Naive thymus-derived CD4-positive, alpha-beta T cell (primary cell): ENCODE data around the gene NAPG. TPM values are rescaled to one million over a fixed set of nuclear protein-coding genes. Genes with fewer than 3 reads are reported as not detected.

Experiments
- ATAC-seq: fragments of 150-1000 bp; cut with Tn5 transposase; 2 replicates; pipeline ENCODE4 v1.10.0; 2021; ENCODE audit warnings: mild to moderate bottlenecking, moderate library complexity
- CTCF ChIA-PET: fragments of 350-600 bp; sonication (Branson Sonifier 250); formaldehyde crosslinking; loops from one replicate; lab custom pipeline; 2021; ENCODE audit warnings: antibody characterized with exemption; lab: Charles Lee
- POLR2A ChIA-PET: fragments of 350-600 bp; sonication (Branson Sonifier 250); formaldehyde crosslinking; loops from one replicate; lab custom pipeline; 2021; ENCODE audit warnings: antibody characterized with exemption, inconsistent platforms; lab: Charles Lee
- DNase-seq, 9 donors: peaks; one replicate each; pipeline versions ENCODE4 v3.0.0 to v3.0.0-alpha.2; 2020 to 2022; ENCODE audit warnings: mixed read lengths in 1 of 9
- H3K27ac ChIP-seq: one replicate; pipeline ENCODE4 v1.7.0; 2013; ENCODE audit warnings: mild to moderate bottlenecking, low read depth, low read length, moderate library complexity
- H3K27me3 ChIP-seq, 2 donors: one replicate each; pipeline ENCODE4 v1.7.0; 2013; ENCODE audit warnings: low read length in 2 of 2, mild to moderate bottlenecking in 2 of 2, moderate library complexity in 2 of 2; ENCODE audit not compliant: control insufficient read depth in 2 of 2, insufficient read depth in 2 of 2
- H3K36me3 ChIP-seq, 3 experiments: 1 replicate in 2 of 3; 2 replicates in 1 of 3; pipeline ENCODE4 v1.7.0; 2013; ENCODE audit warnings: low read length in 3 of 3, mild to moderate bottlenecking in 3 of 3, moderate library complexity in 1 of 3; ENCODE audit not compliant: insufficient read depth in 3 of 3, control insufficient read depth in 2 of 3
- H3K4me1 ChIP-seq, 2 donors: one replicate each; pipeline ENCODE4 v1.7.0; 2013; ENCODE audit warnings: low read length in 2 of 2, mild to moderate bottlenecking in 2 of 2, moderate library complexity in 1 of 2; ENCODE audit not compliant: control insufficient read depth in 2 of 2, insufficient read depth in 2 of 2
- H3K4me3 ChIP-seq: 2 replicates; pipeline ENCODE4 v1.7.0; 2013; ENCODE audit warnings: mild to moderate bottlenecking, low read length
- H3K9me3 ChIP-seq, 3 experiments: 1 replicate in 2 of 3; 2 replicates in 1 of 3; pipeline ENCODE4 v1.7.0; 2013; ENCODE audit warnings: low read length in 3 of 3; ENCODE audit not compliant: control insufficient read depth in 2 of 3
- H3K27ac Mint-ChIP-seq, 9 donors: one replicate each; pipeline ENCODE4 v1.8.0; 2020 to 2022; ENCODE audit warnings: mixed read lengths in 9 of 9, mild to moderate bottlenecking in 8 of 9, moderate library complexity in 5 of 9, inconsistent platforms in 2 of 9
- H3K27me3 Mint-ChIP-seq, 5 donors: one replicate each; pipeline ENCODE4 v1.8.0; 2021 to 2022; ENCODE audit warnings: mixed read lengths in 5 of 5, mild to moderate bottlenecking in 1 of 5
- H3K36me3 Mint-ChIP-seq, 5 donors: one replicate each; pipeline ENCODE4 v1.8.0; 2020 to 2022; ENCODE audit warnings: mixed read lengths in 5 of 5, mild to moderate bottlenecking in 3 of 5, inconsistent platforms in 1 of 5
- H3K4me1 Mint-ChIP-seq, 7 donors: one replicate each; pipeline ENCODE4 v1.8.0; 2020 to 2022; ENCODE audit warnings: mixed read lengths in 7 of 7, mild to moderate bottlenecking in 3 of 7, inconsistent platforms in 1 of 7
- H3K4me3 Mint-ChIP-seq, 10 donors: one replicate each; pipeline ENCODE4 v1.8.0; 2020 to 2022; ENCODE audit warnings: mild to moderate bottlenecking in 10 of 10, mixed read lengths in 10 of 10, moderate library complexity in 6 of 10, inconsistent platforms in 2 of 10
- H3K9me3 Mint-ChIP-seq, 11 donors: one replicate each; pipeline ENCODE4 v1.8.0; 2020 to 2022; ENCODE audit warnings: mixed read lengths in 11 of 11, mild to moderate bottlenecking in 4 of 11, inconsistent platforms in 1 of 11, moderate library complexity in 1 of 11
- intact Hi-C, 2 donors: fragments of 100-400 bp; cut with micrococcal nuclease; formaldehyde crosslinking; loops; one replicate each; pipeline ENCODE4 v1.15.1; 2023
- polyA plus RNA-seq, 2 donors: library from polyadenylated mRNA; unstranded; fragments of 300-500 nt; fragmentation: Illumina TruSeq; gene quantifications; one replicate each; pipeline ENCODE4 v1.2.3, GENCODE V29; 2021
- total RNA-seq, 6 experiments: library from RNA in 5 of 6; stranded (reverse) in 5 of 6; gene quantifications; 1 replicate in 5 of 6; 2 replicates in 1 of 6; pipeline ENCODE4 v1.2.3 and lab custom pipeline; 2021 to 2026

NAPG gene
- total and polyA plus RNA-seq, 7 experiments from 2014 or later = 10.2 to 35.7 (median 29.9) TPM

- Mint-ChIP-seq H3K27me3 (peaks cover 0 to 14% (median under 1%) of the 10 kb centered on the region in 5 donors), H3K36me3 (peaks cover 0 to 3% (median 0%) of the 10 kb centered on the region in 5 donors), H3K4me3 (peak overlapping the region; percentile 94 to 99 (median 98)), H3K9me3 (peaks cover 0 to 3% (median 0%) of the 10 kb centered on the region in 11 donors), H3K4me1 (peaks cover 35 to 53% (median 49%) of the 10 kb centered on the region in 7 donors), H3K27ac (peak overlapping the region; percentile 59 to 99 (median 96))
- H3K4me3 ChIP-seq = peak overlapping the region; percentile 93
- H3K4me1 ChIP-seq = peaks cover 4 to 16% of the 10 kb centered on the region in 2 donors
- intact Hi-C loops = loop anchor here (1.0 to 10.0 kb wide), 12 partner anchors 34 to 1917 kb away; partner anchors contain the start of genes RAB12 (in 2 of the 2), TWSG1 (in 2 of the 2), AFG3L2 (in 1 of the 2) and IMPA2 (in 1 of the 2)
- H3K27me3 ChIP-seq = no peaks in the 10 kb centered on the region
- no peaks in the 10 kb centered on the region for H3K9me3 ChIP-seq
- peak overlapping the region; percentile 76 for H3K27ac ChIP-seq
- DNase-seq (no peak), ATAC-seq (no peak)
- ChIA-PET POLR2A (no interaction called here), CTCF (no interaction called here)
- H3K36me3 ChIP-seq = peaks cover 0 to 3% (median 0%) of the 10 kb centered on the region in 3 experiments
Observed at GRCh38 chr18:10524507-10525370, 1.1 kb upstream of the NAPG start.

GRCh38 chr18:10525371-10525691, 496 bp upstream of the NAPG start:
- peak overlapping the region; percentile 84 to 99 (median 96) for H3K27ac Mint-ChIP-seq
- Histone ChIP-seq H3K4me3 (peak overlapping the region; percentile 93), H3K27me3 (no peaks in the 10 kb centered on the region), H3K36me3 (peaks cover 0 to 3% (median 0%) of the 10 kb centered on the region in 3 experiments), H3K27ac (peak overlapping the region; percentile 76), H3K4me1 (peaks cover 4 to 22% of the 10 kb centered on the region in 2 donors), H3K9me3 (no peaks in the 10 kb centered on the region)
- ATAC-seq (no peak), DNase-seq (no peak)
- ChIA-PET POLR2A (interaction anchor here (1.0 kb wide), 2 partner anchors 568 to 612 kb away, joined by 4 to 5 read pairs; partner anchors contain the start of gene VAPA), CTCF (no interaction called here)
- peaks cover 40 to 59% (median 51%) of the 10 kb centered on the region in 7 donors for H3K4me1 Mint-ChIP-seq
- H3K9me3 Mint-ChIP-seq = peaks cover 0 to 3% (median 0%) of the 10 kb centered on the region in 11 donors
- H3K4me3 Mint-ChIP-seq = peak overlapping the region; percentile 94 to 99 (median 98)
- intact Hi-C loops = loop anchor here (1.0 to 10.0 kb wide), 12 partner anchors 35 to 1918 kb away; partner anchors contain the start of genes RAB12 (in 2 of the 2), TWSG1 (in 2 of the 2), AFG3L2 (in 1 of the 2) and IMPA2 (in 1 of the 2)
- H3K36me3 Mint-ChIP-seq = peaks cover 0 to 3% (median 0%) of the 10 kb centered on the region in 5 donors
- H3K27me3 Mint-ChIP-seq = peaks cover 0 to 10% (median 0%) of the 10 kb centered on the region in 5 donors

GRCh38 chr18:10526561-10526949, 728 bp downstream of the NAPG start:
- Mint-ChIP-seq H3K4me1 (peaks cover 47 to 70% (median 60%) of the 10 kb centered on the region in 7 donors), H3K27me3 (peaks cover 0 to 9% (median 0%) of the 10 kb centered on the region in 5 donors), H3K9me3 (peaks cover 0 to 3% (median 0%) of the 10 kb centered on the region in 11 donors), H3K4me3 (peak overlapping the region; percentile 87 to 99 (median 94)), H3K36me3 (peaks cover 0 to 3% (median 0%) of the 10 kb centered on the region in 5 donors), H3K27ac (peak overlapping the region; percentile 31 to 97 (median 90))
- intact Hi-C loops = loop anchor here (1.0 to 10.0 kb wide), 10 partner anchors 402 to 1919 kb away; partner anchors contain the start of genes TWSG1 (in 2 of the 2), AFG3L2 (in 1 of the 2), CHMP1B (in 1 of the 2) and IMPA2 (in 1 of the 2)
- Histone ChIP-seq H3K36me3 (peaks cover 0 to 7% (median 0%) of the 10 kb centered on the region in 3 experiments), H3K27ac (peak overlapping the region; percentile 76), H3K4me1 (peaks cover 4 to 22% of the 10 kb centered on the region in 2 donors), H3K9me3 (no peaks in the 10 kb centered on the region), H3K27me3 (no peaks in the 10 kb centered on the region), H3K4me3 (peak overlapping the region; percentile 93)
- ATAC-seq (no peak), DNase-seq (no peak)
- ChIA-PET CTCF (no interaction called here), POLR2A (no interaction called here)

- H3K4me1 Mint-ChIP-seq = peaks cover 47 to 78% (median 61%) of the 10 kb centered on the region in 7 donors
- peak overlapping the region in 9 of 10 donors; percentile 1 to 95 (median 31) for H3K4me3 Mint-ChIP-seq
- Histone ChIP-seq H3K4me3 (no peak overlapping the region), H3K9me3 (no peaks in the 10 kb centered on the region), H3K27ac (no peak overlapping the region), H3K4me1 (peaks cover 4 to 22% of the 10 kb centered on the region in 2 donors), H3K27me3 (no peaks in the 10 kb centered on the region), H3K36me3 (peaks cover 0 to 7% (median 0%) of the 10 kb centered on the region in 3 experiments)
- no peaks in the 10 kb centered on the region for H3K27me3 Mint-ChIP-seq
- H3K9me3 Mint-ChIP-seq = peaks cover 0 to 3% (median 0%) of the 10 kb centered on the region in 11 donors
- H3K27ac Mint-ChIP-seq = peak overlapping the region; percentile 6 to 68 (median 21)
- ATAC-seq (no peak), DNase-seq (no peak)
- ChIA-PET CTCF (no interaction called here), POLR2A (interaction anchor here (1.1 kb wide), 1 partner anchor 11 kb away, joined by 3 read pairs; no protein-coding TSS in a partner anchor)
- intact Hi-C loops = loop anchor here (5.0 to 10.0 kb wide), 8 partner anchors 404 to 1921 kb away; partner anchors contain the start of genes TWSG1 (in 2 of the 2), AFG3L2 (in 1 of the 2), IMPA2 (in 1 of the 2) and PPP4R1 (in 1 of the 2)
- peaks cover 0 to 7% (median 2%) of the 10 kb centered on the region in 5 donors for H3K36me3 Mint-ChIP-seq
Observed at GRCh38 chr18:10528439-10528838, 2.6 kb downstream of the NAPG start.

GRCh38 chr18:10530002-10530401, 4.2 kb downstream of the NAPG start:
- CTCF ChIA-PET = interaction anchor here (0.6 to 1.2 kb wide), 2 partner anchors 13 to 557 kb away, joined by 3 to 4 read pairs; no protein-coding TSS in a partner anchor
- POLR2A ChIA-PET = no interaction called here
- intact Hi-C loops = no loop called here

GRCh38 chr18:10530852-10531251, 5.0 kb downstream of the NAPG start:
- Histone ChIP-seq H3K27me3 (no peaks in the 10 kb centered on the region), H3K4me1 (peaks cover 4 to 19% of the 10 kb centered on the region in 2 donors), H3K4me3 (no peak overlapping the region), H3K9me3 (no peaks in the 10 kb centered on the region), H3K36me3 (peaks cover 0 to 17% (median 0%) of the 10 kb centered on the region in 3 experiments), H3K27ac (no peak overlapping the region)
- Mint-ChIP-seq H3K36me3 (peaks cover 0 to 17% (median 6%) of the 10 kb centered on the region in 5 donors), H3K4me1 (peaks cover 32 to 61% (median 43%) of the 10 kb centered on the region in 7 donors), H3K9me3 (peaks cover 0 to 1% (median 0%) of the 10 kb centered on the region in 11 donors), H3K27ac (peak overlapping the region in 5 of 9 donors; percentile 19 to 91 (median 50)), H3K4me3 (peak overlapping the region in 2 of 10 donors; percentile 34 to 54), H3K27me3 (no peaks in the 10 kb centered on the region)
- ATAC-seq (no peak), DNase-seq (peak in 1 of 9 donors; percentile 37)
- POLR2A ChIA-PET = no interaction called here
- CTCF ChIA-PET = interaction anchor here (1.2 kb wide), 1 partner anchor 13 kb away, joined by 3 read pairs; no protein-coding TSS in a partner anchor
- intact Hi-C loops = no loop called here

More at GRCh38 chr18:10530002-10530401, 4.2 kb downstream of the NAPG start:
- peaks cover 4 to 22% of the 10 kb centered on the region in 2 donors for H3K4me1 ChIP-seq
- peak overlapping the region in 5 of 9 donors; percentile 3 to 91 (median 63) for H3K27ac Mint-ChIP-seq
- peak overlapping the region in 4 of 10 donors; percentile 5 to 64 (median 52) for H3K4me3 Mint-ChIP-seq
- H3K36me3 Mint-ChIP-seq = peaks cover 0 to 13% (median 6%) of the 10 kb centered on the region in 5 donors
- no peaks in the 10 kb centered on the region for H3K27me3 ChIP-seq
- H3K36me3 ChIP-seq = peaks cover 0 to 17% (median 0%) of the 10 kb centered on the region in 3 experiments
- no peak for DNase-seq
- H3K27me3 Mint-ChIP-seq = no peaks in the 10 kb centered on the region
- H3K27ac ChIP-seq = no peak overlapping the region
- no peaks in the 10 kb centered on the region for H3K9me3 ChIP-seq
- no peak overlapping the region for H3K4me3 ChIP-seq
- H3K4me1 Mint-ChIP-seq = peaks cover 36 to 69% (median 50%) of the 10 kb centered on the region in 7 donors
- ATAC-seq = no peak
- peaks cover 0 to 3% (median 0%) of the 10 kb centered on the region in 11 donors for H3K9me3 Mint-ChIP-seq
